ENCODE results near the gene TUSC1.

- TF ChIP-seq CTCF (conservative IDR thresholded peaks at IDR 0.05; ENCODE audit: low read depth, low read length) (peak; percentile 60), EZH2phosphoT487 (IDR thresholded peaks at IDR 0.05; ENCODE audit: borderline replicate concordance, low read length) (no peak), EZH2 (IDR thresholded peaks at IDR 0.05; ENCODE audit: low read length, unreplicated experiment) (no peak)
Observed at GRCh38 chr9:25716220-25716872, 38.1 kb upstream of the TUSC1 start.
